ENCODE measurements around the gene SYAP1.
"Not testable (repeated sequence)": the region's sequence is repeated elsewhere in the genome, so short reads cannot be mapped to it uniquely, and the experiment has no call there.

SYAP1 gene

DNA sequence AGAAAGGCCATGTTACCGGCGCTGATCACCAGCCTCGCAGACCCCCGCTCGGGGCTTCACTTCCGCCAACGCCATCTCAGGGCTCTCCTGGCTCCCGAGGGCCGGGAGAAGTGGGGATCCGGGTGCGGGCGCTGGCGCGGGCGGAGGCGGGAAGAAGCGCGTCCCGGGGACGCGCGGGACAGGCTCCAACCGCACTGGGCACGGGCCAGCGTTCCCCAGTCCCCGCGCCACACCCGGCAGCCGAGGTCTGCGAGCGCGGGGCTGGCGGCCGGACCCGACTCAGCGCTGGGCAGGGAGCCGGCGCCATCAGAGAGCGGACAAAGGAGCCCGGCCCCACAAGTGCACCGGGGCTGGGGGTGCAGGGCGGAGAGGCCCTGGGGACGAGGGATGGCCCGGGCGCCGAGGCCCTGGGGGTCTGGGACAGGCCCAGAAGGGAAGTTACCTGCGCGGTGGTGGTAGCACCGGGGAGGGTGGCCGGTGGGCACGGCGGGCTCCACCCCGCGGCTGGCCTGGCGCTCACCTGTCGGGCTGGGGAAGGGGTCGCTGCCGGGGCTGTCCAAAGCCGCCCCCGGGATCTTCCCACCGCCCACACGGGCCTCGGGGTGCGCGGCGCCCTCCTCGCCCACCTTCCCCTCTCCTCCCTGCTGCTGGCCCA, 7.4 kb upstream of the SYAP1 start:
- TF ChIP-seq, protein P1, sequence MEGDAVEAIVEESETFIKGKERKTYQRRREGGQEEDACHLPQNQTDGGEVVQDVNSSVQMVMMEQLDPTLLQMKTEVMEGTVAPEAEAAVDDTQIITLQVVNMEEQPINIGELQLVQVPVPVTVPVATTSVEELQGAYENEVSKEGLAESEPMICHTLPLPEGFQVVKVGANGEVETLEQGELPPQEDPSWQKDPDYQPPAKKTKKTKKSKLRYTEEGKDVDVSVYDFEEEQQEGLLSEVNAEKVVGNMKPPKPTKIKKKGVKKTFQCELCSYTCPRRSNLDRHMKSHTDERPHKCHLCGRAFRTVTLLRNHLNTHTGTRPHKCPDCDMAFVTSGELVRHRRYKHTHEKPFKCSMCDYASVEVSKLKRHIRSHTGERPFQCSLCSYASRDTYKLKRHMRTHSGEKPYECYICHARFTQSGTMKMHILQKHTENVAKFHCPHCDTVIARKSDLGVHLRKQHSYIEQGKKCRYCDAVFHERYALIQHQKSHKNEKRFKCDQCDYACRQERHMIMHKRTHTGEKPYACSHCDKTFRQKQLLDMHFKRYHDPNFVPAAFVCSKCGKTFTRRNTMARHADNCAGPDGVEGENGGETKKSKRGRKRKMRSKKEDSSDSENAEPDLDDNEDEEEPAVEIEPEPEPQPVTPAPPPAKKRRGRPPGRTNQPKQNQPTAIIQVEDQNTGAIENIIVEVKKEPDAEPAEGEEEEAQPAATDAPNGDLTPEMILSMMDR (IDR thresholded peaks at IDR 0.05; ENCODE audit: low read depth, low read length), result no peak
- H3K4me3 ChIP-seq (ENCODE audit: low read depth, low read length), result peak overlapping the region; percentile 62

- H3K4me3 ChIP-seq (ENCODE audit: low read depth, low read length), result peak within 1 kb of the TSS; percentile 62
- TF ChIP-seq, protein P1 (IDR thresholded peaks at IDR 0.05; ENCODE audit: low read depth, low read length), result no peak
Measured at GRCh38 chrX:16712548-16713155, 6.8 kb upstream of the SYAP1 start, which contains the start of gene CTPS2. Gene CTPS2, minus strand, starts transcription at chrX:16712669. Its CDS starts 9,767 bp downstream, at chrX:16702902.

- TF ChIP-seq, protein P1 (IDR thresholded peaks at IDR 0.05; ENCODE audit: low read depth, low read length), result no peak
- H3K4me3 ChIP-seq (ENCODE audit: low read depth, low read length), result no peak overlapping the region
Measured at GRCh38 chrX:16714504-16714903, 4.9 kb upstream of the SYAP1 start.

DNA sequence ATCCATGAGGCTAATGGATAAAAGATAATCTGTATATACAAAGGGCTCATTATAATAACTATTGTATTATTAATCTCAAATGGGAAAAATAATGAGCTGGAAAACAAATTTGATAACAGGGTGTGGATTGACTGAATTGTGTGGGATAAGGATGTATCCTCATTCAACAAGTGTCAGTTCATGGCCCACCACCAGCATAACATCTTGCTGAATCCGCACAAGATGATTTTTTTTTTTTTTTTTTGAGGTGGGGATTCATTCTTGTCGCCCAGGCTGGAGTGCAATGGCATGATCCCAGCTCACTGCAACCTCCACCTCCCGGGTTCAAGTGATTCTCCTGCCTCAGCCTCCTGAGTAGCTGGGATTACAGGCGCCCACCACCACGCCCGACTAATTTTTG, 3.8 kb upstream of the SYAP1 start:
- not testable (repeated sequence) for H3K4me3 ChIP-seq (ENCODE audit: low read depth, low read length)

DNA sequence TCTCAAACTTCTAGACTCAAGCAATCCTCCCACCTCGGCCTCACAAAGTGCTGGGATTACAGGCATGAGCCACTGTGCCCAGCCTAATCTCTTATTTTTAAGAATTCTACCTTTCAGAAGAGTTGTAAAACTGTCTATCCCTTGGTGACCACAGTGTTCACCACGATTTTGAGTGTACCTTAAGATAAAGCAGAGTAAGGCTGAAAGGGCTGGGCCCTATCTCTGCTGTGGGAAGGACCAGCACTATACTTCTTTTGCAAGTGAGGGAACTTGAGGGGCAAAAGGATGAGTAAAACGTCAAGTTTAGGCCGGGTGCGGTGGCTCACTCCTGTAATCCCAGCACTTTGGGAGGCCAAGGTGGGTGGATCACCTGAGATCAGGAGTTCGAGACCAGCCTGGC, 3.0 kb upstream of the SYAP1 start:
- not testable (repeated sequence) for H3K4me3 ChIP-seq (ENCODE audit: low read depth, low read length)

GRCh38 chrX:16718824-16719333, 533 bp upstream of the SYAP1 start:
- TF ChIP-seq, protein P1 (IDR thresholded peaks at IDR 0.05; ENCODE audit: low read depth, low read length), result no peak
- H3K4me3 ChIP-seq (ENCODE audit: low read depth, low read length), result peak overlapping the region; percentile 85

GRCh38 chrX:16722481-16722880, 3.1 kb downstream of the SYAP1 start:
- H3K4me3 ChIP-seq (ENCODE audit: low read depth, low read length), result 0 out of 2 replicates have a peak overlapping the region, but pooled peaks have one; percentile 16
- TF ChIP-seq, protein P1 (IDR thresholded peaks at IDR 0.05; ENCODE audit: low read depth, low read length), result no peak

GRCh38 chrX:16725072-16725471, 5.7 kb downstream of the SYAP1 start:
- TF ChIP-seq, protein P1 (IDR thresholded peaks at IDR 0.05; ENCODE audit: low read depth, low read length), result no peak

DNA sequence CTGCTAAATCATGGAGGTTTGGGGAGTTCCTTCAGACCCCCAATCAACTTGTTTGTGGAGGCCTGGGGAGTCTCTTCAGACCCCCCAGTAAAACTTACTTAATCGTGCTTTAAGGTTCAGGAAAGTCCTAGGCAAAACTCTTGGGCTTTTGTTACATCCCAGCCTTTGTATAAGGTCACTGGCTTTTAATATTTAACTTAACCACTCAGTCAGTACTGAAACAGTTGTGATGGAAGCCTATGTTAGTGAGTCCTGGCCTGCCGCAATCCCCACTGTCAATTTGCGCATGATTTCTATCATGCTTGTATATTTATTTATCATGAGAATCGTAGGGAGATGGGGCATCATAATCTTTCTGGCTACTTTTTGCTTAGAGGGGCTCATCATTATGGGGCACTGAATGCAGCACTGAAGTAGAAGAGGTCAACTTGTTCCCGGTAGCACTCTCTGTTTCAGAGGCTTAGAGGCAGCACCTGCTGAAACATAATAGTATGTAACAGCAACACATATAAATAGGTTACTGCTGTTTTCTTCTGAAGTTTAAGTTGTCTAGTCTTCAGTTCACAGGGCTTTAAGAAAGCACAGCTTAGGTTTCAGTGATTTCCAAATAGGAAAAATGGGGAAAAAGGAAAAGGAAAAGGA, 7.1 kb downstream of the SYAP1 start:
- H3K4me3 ChIP-seq (ENCODE audit: low read depth, low read length), result not testable (repeated sequence)

More at GRCh38 chrX:16725072-16725471, 5.7 kb downstream of the SYAP1 start:
- no peak overlapping the region for H3K4me3 ChIP-seq (ENCODE audit: low read depth, low read length)
